Measurements from ENCODE around the gene TUFT1.

The TUFT1 gene

DNA sequence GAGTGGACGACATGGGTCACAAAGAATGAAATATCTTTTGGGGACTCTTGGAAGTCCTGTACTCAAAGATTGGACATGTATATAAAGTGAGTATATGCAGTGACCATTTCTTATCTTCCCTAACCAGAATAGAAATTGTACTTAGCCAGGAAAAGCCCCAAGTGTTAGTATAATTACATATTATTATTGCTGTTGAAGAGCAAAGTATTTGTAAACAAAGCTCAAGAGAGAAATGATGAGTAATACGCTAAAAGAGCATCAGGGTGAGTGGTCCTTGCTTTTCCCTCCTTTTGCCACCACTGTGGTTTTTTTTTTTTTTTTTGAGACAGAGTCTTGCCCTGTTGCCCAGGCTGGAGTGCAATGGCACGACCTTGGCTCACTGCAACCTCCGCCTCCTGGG, 35.4 kb upstream of the TUFT1 start:
- H3K4me3 ChIP-seq: no peak overlapping the region
- TF ChIP-seq, protein P1, sequence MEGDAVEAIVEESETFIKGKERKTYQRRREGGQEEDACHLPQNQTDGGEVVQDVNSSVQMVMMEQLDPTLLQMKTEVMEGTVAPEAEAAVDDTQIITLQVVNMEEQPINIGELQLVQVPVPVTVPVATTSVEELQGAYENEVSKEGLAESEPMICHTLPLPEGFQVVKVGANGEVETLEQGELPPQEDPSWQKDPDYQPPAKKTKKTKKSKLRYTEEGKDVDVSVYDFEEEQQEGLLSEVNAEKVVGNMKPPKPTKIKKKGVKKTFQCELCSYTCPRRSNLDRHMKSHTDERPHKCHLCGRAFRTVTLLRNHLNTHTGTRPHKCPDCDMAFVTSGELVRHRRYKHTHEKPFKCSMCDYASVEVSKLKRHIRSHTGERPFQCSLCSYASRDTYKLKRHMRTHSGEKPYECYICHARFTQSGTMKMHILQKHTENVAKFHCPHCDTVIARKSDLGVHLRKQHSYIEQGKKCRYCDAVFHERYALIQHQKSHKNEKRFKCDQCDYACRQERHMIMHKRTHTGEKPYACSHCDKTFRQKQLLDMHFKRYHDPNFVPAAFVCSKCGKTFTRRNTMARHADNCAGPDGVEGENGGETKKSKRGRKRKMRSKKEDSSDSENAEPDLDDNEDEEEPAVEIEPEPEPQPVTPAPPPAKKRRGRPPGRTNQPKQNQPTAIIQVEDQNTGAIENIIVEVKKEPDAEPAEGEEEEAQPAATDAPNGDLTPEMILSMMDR (IDR thresholded peaks at IDR 0.05): no peak
- no peak for DNase-seq (ENCODE audit: low spot score)

DNA sequence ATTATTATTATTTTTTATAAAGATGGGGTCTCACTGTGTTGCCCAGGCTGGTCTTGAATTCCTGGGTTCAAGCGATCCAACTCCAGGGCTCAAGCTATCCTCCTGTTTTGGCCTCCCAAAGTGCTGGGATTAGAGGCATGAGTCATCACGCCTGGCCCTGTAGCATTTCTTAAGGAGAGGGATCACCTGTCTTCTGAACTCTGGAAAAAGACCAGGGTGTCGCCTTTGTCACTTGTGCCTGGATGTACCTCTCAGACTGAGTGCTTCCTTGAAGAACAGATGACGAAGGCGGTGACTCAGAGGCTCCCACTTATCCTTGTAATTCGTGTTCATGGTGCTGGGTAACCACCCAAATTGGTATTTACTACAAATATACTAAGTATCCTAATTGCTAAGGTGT, 31.3 kb upstream of the TUFT1 start:
- no peak overlapping the region for H3K27ac ChIP-seq
- no peak for DNase-seq (ENCODE audit: low spot score)
- TF ChIP-seq, protein P1 (IDR thresholded peaks at IDR 0.05): no peak

More for the DNA sequence above, 35.4 kb upstream of the TUFT1 start:
- no peak overlapping the region for H3K27ac ChIP-seq

DNA sequence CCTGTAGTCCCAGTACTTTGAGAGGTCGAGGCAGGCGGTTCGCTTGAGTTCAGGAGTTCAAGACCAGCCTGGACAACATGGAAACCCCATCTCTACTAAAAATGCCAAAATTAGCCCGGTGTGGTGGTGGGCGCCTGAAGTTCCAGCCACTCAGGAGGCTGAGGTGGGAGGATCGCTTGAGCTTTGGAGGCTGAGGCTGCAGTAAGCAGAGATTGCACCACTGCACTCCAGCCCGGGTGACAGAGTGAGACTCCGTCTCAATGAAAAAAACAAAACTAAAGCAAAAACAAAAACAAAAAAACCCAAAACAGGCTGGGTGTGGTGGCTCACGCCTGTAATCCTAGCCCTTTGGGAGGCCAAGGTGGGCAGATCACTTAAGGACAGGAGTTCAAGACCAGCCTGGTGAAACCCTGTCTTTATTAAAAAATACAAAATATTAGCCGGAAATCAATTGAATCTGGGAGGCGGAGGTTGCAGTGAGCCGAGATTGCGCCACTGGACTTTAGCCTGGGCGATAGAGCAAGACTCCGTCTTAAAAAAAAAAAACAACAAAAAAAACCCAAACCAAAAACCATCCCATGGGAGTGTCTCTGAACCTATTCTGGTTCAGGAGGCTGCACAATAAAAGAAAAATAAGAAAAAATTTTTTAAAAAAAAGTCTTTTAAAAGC, 30.6 kb upstream of the TUFT1 start:
- no peak for DNase-seq (ENCODE audit: low spot score)
- TF ChIP-seq, protein P1 (IDR thresholded peaks at IDR 0.05): no peak
- Histone ChIP-seq H3K27ac (no peak overlapping the region), H3K4me3 (no peak overlapping the region)

More for the DNA sequence above, 31.3 kb upstream of the TUFT1 start:
- H3K4me3 ChIP-seq: no peak overlapping the region

DNA sequence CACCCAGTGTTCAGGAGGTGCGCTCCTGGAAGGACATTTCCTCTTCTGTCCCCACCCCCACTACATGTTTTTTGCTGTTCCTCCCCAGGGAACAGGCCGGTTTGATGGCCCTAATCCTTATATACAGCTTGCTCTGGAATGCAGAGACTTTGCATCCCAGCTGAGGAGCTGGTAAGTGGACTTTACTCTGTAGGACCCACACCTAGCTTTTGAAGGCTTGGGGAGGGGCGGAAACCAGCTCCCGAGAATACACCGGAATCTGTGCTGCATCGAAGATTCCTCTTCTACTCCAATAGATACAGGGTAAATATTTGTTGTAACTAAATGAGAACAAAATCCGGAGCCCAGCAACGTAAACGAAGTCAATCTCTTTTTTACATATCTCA, 30.1 kb upstream of the TUFT1 start:
- no peak overlapping the region for H3K27ac ChIP-seq
- TF ChIP-seq, protein P1 (IDR thresholded peaks at IDR 0.05): no peak
- no peak for DNase-seq (ENCODE audit: low spot score)
- no peak overlapping the region for H3K4me3 ChIP-seq

DNA sequence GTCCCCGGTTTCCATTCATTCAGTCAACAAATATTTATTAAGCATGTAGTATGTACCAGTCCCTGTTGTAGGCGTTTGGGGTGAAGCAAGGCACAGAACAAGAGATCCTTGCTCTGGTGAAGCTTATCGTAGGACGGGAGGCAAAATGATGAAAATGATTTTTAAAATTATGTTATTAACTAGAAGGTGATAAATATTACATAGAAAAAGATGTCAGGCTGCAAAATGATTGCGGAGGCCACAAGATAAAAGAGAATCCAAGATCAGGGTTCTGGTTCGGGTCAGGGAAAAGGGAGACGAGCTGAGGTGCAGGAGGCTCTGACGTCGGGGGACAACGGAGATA, 29.5 kb upstream of the TUFT1 start:
- H3K4me3 ChIP-seq: peak overlapping the region; percentile 93
- H3K27ac ChIP-seq: peak overlapping the region in 1 of 2 donors; percentile 76
- TF ChIP-seq, protein P1 (IDR thresholded peaks at IDR 0.05): no peak
- DNase-seq (ENCODE audit: low spot score): no peak

DNA sequence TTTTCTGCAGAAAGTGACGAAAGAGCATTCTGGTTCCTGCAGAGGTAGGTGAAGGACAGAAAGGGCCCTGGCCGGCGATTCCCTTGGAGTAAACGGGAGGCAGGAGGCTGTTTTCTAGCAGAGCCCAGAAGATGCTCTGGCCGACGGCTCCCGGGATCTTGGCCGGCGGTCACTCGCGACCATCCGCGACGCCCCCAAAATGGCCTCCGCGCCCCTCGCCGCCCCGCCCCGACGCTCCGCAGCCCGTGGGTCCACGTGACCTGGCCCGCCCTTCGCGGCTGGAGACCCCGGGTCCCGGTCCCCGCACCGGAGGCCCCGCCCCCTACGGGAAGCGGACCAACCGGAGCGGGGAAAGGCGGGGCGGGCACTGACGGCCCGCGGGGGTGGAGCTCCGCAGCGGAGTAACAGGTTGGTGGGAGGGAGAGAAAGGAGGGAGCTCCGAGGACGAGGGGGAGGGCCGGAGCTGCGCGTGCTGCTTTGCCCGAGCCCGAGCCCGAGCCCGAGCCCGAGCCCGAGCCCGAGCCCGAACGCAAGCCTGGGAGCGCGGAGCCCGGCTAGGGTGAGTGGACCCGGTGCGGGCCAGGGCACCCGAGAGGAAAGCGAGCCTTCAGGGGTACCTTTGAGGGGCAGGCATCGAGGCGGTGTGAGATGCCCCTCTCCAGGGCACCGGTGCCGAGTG, 29.0 kb upstream of the TUFT1 start, which contains the start of gene CGN:
Gene CGN, plus strand, starts transcription at position 431 of the 679 bp plus-strand sequence. CDS start 7,133 bp downstream, outside the sequence.
- peak; percentile 87 for DNase-seq (ENCODE audit: low spot score)
- H3K4me3 ChIP-seq: peak within 1 kb of the TSS; percentile 93
- TF ChIP-seq, protein P1 (IDR thresholded peaks at IDR 0.05): no peak
- H3K27ac ChIP-seq: peak within 1 kb of the TSS in 1 of 2 donors; percentile 76
